Activated CD8-positive, alpha-beta memory T cell treated with anti-CD3 and anti-CD28 coated beads for 48 hours (primary cell): ENCODE results near the gene LRRC37B.
"Not testable (repeated sequence)": the region's sequence is repeated elsewhere in the genome, so short reads cannot be mapped to it uniquely, and the experiment has no call there.

Experiments
- DNase-seq, 3 experiments: peaks; one replicate each; pipeline ENCODE4 v3.0.0-alpha.2; 2020; ENCODE audit warnings: low read depth in 2 of 3, low spot score in 2 of 3

Gene LRRC37B

DNA sequence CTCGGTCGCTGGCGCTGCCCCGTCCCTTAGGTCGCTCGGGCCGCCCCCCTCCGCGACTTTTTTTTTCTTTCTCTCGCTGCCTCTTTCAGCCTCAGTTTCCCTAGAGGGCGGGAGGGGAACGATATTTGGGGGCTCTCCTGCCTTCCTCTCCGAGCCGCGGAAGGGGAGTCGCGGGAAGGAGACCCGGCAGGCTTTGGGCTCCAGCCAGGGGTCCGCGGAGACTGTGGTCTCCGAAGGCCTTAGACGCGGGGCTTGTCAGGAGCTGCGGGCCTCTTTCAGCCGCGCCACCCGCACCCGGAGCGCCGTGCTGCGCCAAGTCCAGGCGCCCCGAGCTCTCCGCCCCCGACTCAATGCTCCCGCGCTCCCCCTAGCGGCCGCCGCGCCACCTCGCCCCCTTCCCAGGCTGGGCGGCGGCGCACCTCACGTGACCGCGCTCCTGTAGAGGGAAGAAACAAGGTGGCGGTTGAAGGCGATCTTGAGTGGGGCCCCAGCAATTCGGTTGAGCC, at the start of gene LRRC37B:
Gene LRRC37B (plus strand): TSS at position 427 of the 506 bp plus-strand sequence. CDS start 14,010 bp downstream, outside the sequence.
- peak; percentile 72 to 84 (median 73) for DNase-seq

DNA sequence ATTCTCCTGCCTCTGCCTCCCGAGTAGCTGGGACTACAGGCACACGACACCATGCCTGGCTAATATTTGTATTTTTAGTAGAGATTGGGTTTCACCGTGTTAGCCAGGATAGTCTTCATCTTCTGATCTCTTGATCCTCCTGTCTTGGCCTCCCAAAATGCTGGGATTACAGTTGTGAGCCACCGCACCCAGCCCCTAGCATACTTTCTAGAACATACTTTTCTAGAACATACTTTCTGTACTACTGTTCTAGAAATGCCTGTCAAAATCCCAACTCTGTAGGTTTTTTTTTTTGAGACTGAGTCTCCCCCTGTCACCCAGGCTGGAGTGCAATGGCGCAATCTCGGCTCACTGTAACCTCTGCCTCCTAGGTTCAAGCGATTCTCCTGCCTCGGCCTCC, 43.1 kb upstream of the LRRC37B start:
- not testable (repeated sequence) for DNase-seq

DNA sequence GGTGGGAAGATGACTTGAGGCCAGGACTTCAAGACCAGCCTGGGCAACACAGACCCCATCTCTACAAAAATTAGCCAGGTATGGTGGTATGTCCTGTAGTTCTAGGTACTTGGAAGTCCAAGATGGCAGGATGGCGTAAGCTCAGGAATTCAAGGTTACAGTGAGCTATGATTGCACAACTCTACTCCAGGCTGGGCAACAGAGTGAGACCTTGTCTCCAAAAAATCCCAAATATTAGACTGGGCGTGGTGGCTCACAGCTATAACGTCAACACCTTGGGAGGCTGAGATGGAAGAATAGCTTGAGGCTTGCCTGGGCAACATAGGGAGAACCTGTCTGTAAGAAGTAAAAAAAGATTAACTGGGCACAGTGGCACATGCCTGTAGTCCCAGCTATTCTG, 39.5 kb upstream of the LRRC37B start:
- DNase-seq, result no peak

DNA sequence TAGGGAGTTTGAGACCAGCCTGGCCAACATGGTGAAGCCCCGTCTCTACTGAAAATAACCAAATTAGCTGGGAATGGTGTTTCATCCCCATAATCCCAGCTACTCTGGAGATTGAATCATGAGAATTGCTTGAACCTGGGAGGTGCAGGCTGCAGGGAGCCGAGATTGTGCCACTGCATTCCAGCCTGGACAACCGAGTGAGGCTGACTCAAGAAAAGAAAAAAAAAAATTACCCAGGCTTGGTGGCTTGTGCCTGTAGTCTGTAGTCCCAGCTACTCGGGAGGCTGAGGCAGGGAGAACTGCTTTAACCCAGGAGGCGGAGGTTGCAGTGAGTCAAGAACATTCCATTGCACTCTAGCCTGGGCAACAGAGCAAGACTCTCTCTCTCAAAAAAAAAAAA, 36.8 kb upstream of the LRRC37B start:
- not testable (repeated sequence) for DNase-seq

DNA sequence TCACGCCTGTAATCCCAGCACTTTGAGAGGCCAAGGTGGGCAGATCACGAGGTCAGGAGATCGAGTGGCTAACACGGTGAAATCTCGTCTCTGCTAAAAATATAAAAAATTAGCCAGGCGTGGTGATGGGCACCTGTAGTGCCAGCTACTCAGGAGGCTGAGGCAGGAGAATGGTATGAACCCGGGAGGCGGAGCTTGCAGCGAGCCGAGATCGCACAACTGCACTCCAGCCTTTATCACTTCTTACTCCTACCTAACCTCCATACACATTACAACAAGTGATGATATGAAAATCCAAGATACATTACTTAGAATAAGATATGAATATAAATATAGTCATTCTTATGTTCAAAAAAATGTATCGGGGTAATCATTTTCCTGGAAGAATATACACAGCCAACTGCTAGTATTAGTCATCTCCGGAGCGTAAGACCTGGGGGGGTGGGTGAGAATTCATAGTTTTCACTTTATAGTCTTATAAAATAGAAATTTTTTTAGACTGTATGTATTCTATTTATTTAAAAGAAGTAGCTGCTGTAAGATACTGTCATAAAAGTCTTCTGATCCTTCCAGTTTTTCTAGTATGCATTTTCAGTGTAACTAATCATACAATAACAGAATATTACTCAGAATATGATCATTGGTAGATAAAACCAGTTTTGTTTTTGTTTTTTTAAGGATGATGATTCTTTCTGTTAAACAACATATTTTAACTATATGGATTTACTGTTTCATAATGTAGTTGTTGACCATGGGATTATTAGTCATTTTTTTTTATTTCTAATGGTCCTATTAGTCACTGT, 32.7 kb upstream of the LRRC37B start:
- DNase-seq, result not testable (repeated sequence)

DNA sequence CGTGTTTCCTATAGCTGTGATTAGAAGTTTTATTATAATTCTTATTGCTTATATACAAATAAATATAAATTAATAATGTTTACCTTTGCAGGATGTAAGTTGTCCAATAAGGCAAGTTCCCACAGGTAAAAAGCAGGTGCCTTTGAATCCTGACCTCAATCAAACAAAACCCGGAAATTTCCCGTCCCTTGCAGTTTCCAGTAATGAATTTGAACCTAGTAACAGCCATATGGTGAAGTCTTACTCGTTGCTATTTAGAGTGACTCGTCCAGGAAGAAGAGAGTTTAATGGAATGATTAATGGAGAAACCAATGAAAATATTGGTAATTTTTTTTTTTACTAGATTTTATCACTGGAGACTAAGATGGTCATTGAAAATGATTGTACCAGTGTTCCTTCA, 31.8 kb upstream of the LRRC37B start:
- not testable (repeated sequence) for DNase-seq

DNA sequence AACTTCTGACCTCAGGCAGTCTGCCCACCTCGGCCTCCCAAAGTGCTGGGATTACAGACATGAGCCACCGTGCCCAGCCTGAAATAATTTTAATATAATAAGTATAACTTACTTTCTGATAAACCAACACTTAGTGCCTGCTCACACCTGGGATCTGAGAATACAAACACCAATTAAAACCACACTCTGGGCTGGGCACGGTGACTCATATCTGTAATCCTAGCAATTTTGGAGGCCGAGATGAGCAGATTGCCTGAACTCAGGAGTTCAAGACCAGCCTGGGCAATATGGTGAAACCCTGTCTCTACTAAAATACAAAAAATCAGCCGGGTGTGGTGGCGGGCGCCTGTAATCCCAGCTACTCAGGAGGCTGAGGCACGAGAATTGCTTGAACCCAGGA, 15.4 kb upstream of the LRRC37B start:
- not testable (repeated sequence) for DNase-seq

DNA sequence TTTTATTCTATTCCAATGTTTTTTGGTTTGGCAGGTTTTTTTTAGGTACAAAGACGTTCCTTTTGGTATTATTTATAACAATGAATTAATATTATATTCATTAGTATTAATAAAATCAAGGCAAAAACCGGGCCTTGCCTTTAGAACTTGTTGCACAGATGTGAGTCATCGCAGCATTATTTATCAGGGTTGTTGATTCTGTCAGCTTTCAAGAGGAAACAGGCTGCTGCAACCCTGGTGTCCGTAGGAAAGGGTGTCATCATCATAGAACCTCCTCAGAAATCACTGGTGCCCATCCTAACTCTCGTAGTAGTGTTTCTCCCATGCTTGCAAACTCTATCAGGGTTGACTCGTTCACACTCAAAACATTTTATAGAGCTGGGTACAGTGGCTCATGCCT, 10.2 kb upstream of the LRRC37B start:
- no peak for DNase-seq

- peak; percentile 19 to 28 (median 27) for DNase-seq
Observed at GRCh38 chr17:32007463-32008298, 498 bp downstream of the LRRC37B start.

DNA sequence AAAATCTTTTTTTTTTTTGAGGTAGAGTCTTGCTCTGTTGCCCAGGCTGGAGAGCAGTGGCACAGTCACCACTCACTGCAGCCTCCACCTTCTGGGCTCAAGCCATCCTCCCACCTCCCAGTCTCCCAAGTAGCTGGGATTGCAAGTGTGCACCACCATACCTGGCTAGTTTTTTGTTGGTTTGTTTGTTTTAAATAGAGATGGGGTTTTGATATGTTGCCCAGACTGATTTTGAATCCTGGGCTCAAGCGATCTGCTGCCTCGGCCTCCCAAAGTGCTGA, 2.0 kb downstream of the LRRC37B start:
- DNase-seq, result no peak

DNA sequence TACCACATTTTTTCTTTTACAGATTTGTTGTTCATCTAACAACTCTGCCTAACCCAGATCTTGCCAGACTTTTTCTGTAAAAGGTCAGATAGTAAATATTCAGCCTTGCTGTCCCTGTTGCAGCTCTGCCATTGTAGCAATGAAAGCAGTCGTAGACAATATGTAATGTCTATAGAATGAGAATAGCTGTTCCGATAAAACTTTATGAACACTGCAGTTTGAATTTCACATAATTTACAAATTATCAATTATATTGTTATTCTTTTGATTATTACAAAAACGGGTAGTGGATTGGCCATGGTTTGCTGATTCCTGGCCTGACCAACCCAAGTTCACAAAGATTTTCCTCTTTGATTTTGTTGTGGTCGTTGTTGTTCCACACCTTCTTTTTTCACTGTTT, 2.9 kb downstream of the LRRC37B start:
- DNase-seq, result no peak

GRCh38 chr17:32015245-32016013, 8.2 kb downstream of the LRRC37B start:
- no peak for DNase-seq

GRCh38 chr17:32016231-32016630, 9.0 kb downstream of the LRRC37B start:
- no peak for DNase-seq

DNA sequence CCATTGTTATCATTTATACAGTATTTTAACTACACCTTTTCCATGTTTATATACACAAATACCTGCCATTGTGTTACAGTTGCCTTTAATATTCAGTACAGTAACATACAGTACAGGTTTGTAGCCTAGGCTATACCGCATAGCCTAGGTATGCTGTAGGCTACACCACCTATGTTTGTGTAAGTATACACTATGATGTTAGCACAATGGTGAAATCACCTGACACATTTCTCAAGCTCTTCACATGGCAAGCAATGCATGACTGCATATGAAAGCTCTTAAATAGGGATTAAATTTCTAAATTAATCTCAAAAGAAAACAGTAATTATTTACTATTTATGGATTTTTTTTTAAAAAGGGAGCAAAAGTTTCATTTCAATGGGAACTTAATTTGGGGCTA, 12.0 kb downstream of the LRRC37B start:
- DNase-seq, result no peak

DNA sequence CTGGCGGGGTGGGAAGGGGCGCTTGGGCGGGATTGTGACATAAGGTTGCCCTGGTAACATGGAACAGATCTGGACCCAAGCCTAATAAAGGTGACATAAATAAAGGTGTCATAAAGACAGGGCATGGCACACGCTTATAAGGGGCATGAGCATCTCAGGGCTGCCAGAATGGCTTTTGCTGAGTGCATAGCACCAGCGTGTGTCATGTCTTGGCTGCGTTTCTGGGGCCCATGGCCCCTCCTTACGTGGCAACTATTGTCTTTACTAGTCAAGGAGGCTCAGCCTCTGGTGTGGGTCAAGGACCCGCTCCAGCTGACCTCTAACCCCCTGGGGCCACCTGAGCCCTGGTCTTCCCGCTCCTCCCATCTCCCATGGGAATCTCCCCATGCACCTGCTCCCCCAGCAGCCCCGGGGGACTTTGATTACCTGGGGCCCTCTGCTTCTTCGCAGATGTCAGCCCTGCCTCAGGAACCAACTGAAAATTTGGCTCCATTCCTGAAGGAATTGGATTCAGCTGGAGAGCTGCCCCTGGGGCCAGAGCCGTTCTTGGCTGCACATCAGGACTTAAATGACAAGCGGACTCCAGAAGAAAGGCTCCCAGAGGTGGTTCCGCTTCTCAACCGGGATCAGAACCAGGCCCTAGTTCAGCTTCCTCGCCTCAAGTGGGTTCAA, 13.9 kb downstream of the LRRC37B start:
- DNase-seq, result no peak

GRCh38 chr17:32021615-32021955, 14.4 kb downstream of the LRRC37B start:
- DNase-seq, result no peak

- DNase-seq, result not testable (repeated sequence)
Observed at GRCh38 chr17:32022554-32022953, 15.4 kb downstream of the LRRC37B start.

DNA sequence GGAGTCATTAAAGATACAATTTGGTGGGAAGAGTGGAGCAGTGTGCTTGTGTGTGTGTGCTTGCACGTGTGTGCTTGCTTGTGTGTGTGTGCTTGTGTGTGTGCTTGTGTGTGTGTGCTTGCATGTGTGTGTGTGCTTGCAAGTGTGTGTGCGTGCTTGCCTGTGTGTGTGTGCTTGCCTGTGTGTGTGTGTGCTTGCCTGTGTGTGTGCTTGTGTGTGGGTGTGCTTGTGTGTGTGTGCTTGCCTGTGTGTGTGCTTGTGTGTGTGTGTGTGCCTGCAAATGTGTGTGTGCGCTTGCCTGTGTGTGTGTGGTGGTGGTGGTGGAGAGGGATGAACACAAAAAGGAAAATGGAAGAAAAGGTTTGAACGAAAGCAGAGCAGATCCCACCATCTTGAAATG, 20.1 kb downstream of the LRRC37B start:
- DNase-seq, result not testable (repeated sequence)

GRCh38 chr17:32033223-32033622, 26.0 kb downstream of the LRRC37B start:
- no peak for DNase-seq

- DNase-seq, result not testable (repeated sequence)
Observed at GRCh38 chr17:32033812-32034211, 26.6 kb downstream of the LRRC37B start.

DNA sequence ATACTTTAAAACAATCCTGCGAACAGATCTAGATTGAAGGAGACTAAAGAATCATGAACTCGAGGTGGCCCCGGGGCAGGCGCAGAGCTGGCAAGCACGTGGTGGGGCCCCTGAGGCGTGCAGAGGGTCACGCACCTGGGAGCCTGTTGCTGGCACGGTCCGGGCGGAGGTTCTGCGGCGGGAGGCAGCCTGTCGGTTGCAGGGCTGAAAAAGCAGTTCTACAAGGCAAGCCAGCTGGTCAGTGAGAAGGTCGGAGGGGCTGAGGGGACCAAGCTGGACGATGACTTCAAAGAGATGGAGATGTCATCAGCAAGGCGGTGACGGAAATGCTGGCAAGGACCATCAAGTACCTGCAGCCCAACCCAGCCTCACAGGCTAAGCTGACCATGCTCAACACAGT, 33.1 kb downstream of the LRRC37B start:
- DNase-seq, result not testable (repeated sequence)
